ENCODE results near the gene CENPW.

Gene CENPW

GRCh38 chr6:126339796-126340609 is at the start of gene CENPW:
Gene CENPW, plus strand, starts transcription at chr6:126340115. Its CDS starts 159 bp downstream, at chr6:126340274.
- TF ChIP-seq ZNF274 (IDR thresholded peaks at IDR 0.05; ENCODE audit: low read depth, low read length): no peak
- H3K4me3 ChIP-seq (ENCODE audit: low read length): peak within 1 kb of the TSS; percentile 73

- TF ChIP-seq ZNF274 (IDR thresholded peaks at IDR 0.05; ENCODE audit: low read depth, low read length): no peak
- no peak overlapping the region for H3K4me3 ChIP-seq (ENCODE audit: low read length)
Measured at GRCh38 chr6:126293891-126294524, 45.9 kb upstream of the CENPW start.

GRCh38 chr6:126300126-126300525 is 39.8 kb upstream of the CENPW start:
- H3K4me3 ChIP-seq (ENCODE audit: low read length): no peak overlapping the region
- no peak for TF ChIP-seq ZNF274 (IDR thresholded peaks at IDR 0.05; ENCODE audit: low read depth, low read length)

- no peak for TF ChIP-seq ZNF274 (IDR thresholded peaks at IDR 0.05; ENCODE audit: low read depth, low read length)
- H3K4me3 ChIP-seq (ENCODE audit: low read length): no peak overlapping the region
Measured at GRCh38 chr6:126300735-126301134, 39.2 kb upstream of the CENPW start.

GRCh38 chr6:126302191-126302590 is 37.7 kb upstream of the CENPW start:
- no peak overlapping the region for H3K4me3 ChIP-seq (ENCODE audit: low read length)
- TF ChIP-seq ZNF274 (IDR thresholded peaks at IDR 0.05; ENCODE audit: low read depth, low read length): no peak

GRCh38 chr6:126307849-126308248 is 32.1 kb upstream of the CENPW start:
- no peak for TF ChIP-seq ZNF274 (IDR thresholded peaks at IDR 0.05; ENCODE audit: low read depth, low read length)
- no peak overlapping the region for H3K4me3 ChIP-seq (ENCODE audit: low read length)

GRCh38 chr6:126308362-126308761 is 31.6 kb upstream of the CENPW start:
- no peak for TF ChIP-seq ZNF274 (IDR thresholded peaks at IDR 0.05; ENCODE audit: low read depth, low read length)
- no peak overlapping the region for H3K4me3 ChIP-seq (ENCODE audit: low read length)

- TF ChIP-seq ZNF274 (IDR thresholded peaks at IDR 0.05; ENCODE audit: low read depth, low read length): no peak
- no peak overlapping the region for H3K4me3 ChIP-seq (ENCODE audit: low read length)
Measured at GRCh38 chr6:126312013-126312665, 27.8 kb upstream of the CENPW start.

- no peak for TF ChIP-seq ZNF274 (IDR thresholded peaks at IDR 0.05; ENCODE audit: low read depth, low read length)
- no peak overlapping the region for H3K4me3 ChIP-seq (ENCODE audit: low read length)
Measured at GRCh38 chr6:126313941-126314340, 26.0 kb upstream of the CENPW start.

GRCh38 chr6:126318797-126319196 is 21.1 kb upstream of the CENPW start:
- H3K4me3 ChIP-seq (ENCODE audit: low read length): no peak overlapping the region

GRCh38 chr6:126333729-126334128 is 6.2 kb upstream of the CENPW start:
- TF ChIP-seq ZNF274 (IDR thresholded peaks at IDR 0.05; ENCODE audit: low read depth, low read length): no peak
- no peak overlapping the region for H3K4me3 ChIP-seq (ENCODE audit: low read length)

More at GRCh38 chr6:126318797-126319196, 21.1 kb upstream of the CENPW start:
- TF ChIP-seq ZNF274 (IDR thresholded peaks at IDR 0.05; ENCODE audit: low read depth, low read length): no peak

- TF ChIP-seq ZNF274 (IDR thresholded peaks at IDR 0.05; ENCODE audit: low read depth, low read length): no peak
- H3K4me3 ChIP-seq (ENCODE audit: low read length): no peak overlapping the region
Measured at GRCh38 chr6:126335210-126335609, 4.7 kb upstream of the CENPW start.

GRCh38 chr6:126337323-126337722 is 2.6 kb upstream of the CENPW start:
- no peak overlapping the region for H3K4me3 ChIP-seq (ENCODE audit: low read length)
- no peak for TF ChIP-seq ZNF274 (IDR thresholded peaks at IDR 0.05; ENCODE audit: low read depth, low read length)

GRCh38 chr6:126341126-126341525 is 1.2 kb downstream of the CENPW start:
- no peak for TF ChIP-seq ZNF274 (IDR thresholded peaks at IDR 0.05; ENCODE audit: low read depth, low read length)

GRCh38 chr6:126344181-126344580 is 4.3 kb downstream of the CENPW start:
- TF ChIP-seq ZNF274 (IDR thresholded peaks at IDR 0.05; ENCODE audit: low read depth, low read length): no peak
- no peak overlapping the region for H3K4me3 ChIP-seq (ENCODE audit: low read length)

More at GRCh38 chr6:126341126-126341525, 1.2 kb downstream of the CENPW start:
- H3K4me3 ChIP-seq (ENCODE audit: low read length): peak overlapping the region; percentile 73; the same call in 1 of the 2 replicates

Measured in GM08714 (cell line).